Measurements from ENCODE around the gene SLC5A2. TPM values are rescaled to one million over a fixed set of nuclear protein-coding genes. Genes with fewer than 3 reads are reported as not detected.
"Not testable (repeated sequence)": the region's sequence is repeated elsewhere in the genome, so short reads cannot be mapped to it uniquely, and the experiment has no call there.

Gene SLC5A2
- not detected in 2 replicates for total RNA-seq

- DNase-seq (ENCODE audit: low read depth in 2 of 2) = no peak
Observed at GRCh38 chr16:31483081-31483480, at the start of gene SLC5A2. Gene SLC5A2 (plus strand): TSS chr16:31483123. CDS start chr16:31483137, 14 bp downstream.

- DNase-seq (ENCODE audit: low read depth in 2 of 2) = no peak
Observed at GRCh38 chr16:31435341-31436220, 47.3 kb upstream of the SLC5A2 start.

GRCh38 chr16:31436221-31437045 lies 46.5 kb upstream of the SLC5A2 start:
- DNase-seq (ENCODE audit: low read depth in 2 of 2) = no peak

- DNase-seq (ENCODE audit: low read depth in 2 of 2) = no peak
Observed at GRCh38 chr16:31438414-31438813, 44.5 kb upstream of the SLC5A2 start.

GRCh38 chr16:31439023-31439422 lies 43.9 kb upstream of the SLC5A2 start:
- not testable (repeated sequence) for DNase-seq (ENCODE audit: low read depth in 2 of 2)

- no peak for DNase-seq (ENCODE audit: low read depth in 2 of 2)
Observed at GRCh38 chr16:31439519-31439918, 43.4 kb upstream of the SLC5A2 start.

- DNase-seq (ENCODE audit: low read depth in 2 of 2) = peak in 1 of 2 donors; percentile 21
Observed at GRCh38 chr16:31440516-31441184, 42.3 kb upstream of the SLC5A2 start.

- DNase-seq (ENCODE audit: low read depth in 2 of 2) = no peak
Observed at GRCh38 chr16:31441956-31442355, 41.0 kb upstream of the SLC5A2 start.

GRCh38 chr16:31445931-31446330 lies 37.0 kb upstream of the SLC5A2 start:
- DNase-seq (ENCODE audit: low read depth in 2 of 2) = not testable (repeated sequence)

- no peak for DNase-seq (ENCODE audit: low read depth in 2 of 2)
Observed at GRCh38 chr16:31451201-31451600, 31.7 kb upstream of the SLC5A2 start.

- DNase-seq (ENCODE audit: low read depth in 2 of 2) = peak; percentile 59 to 65
Observed at GRCh38 chr16:31451681-31452351, 31.1 kb upstream of the SLC5A2 start.

- DNase-seq (ENCODE audit: low read depth in 2 of 2) = peak in 1 of 2 donors; percentile 81
Observed at GRCh38 chr16:31452631-31453106, 30.3 kb upstream of the SLC5A2 start.

- DNase-seq (ENCODE audit: low read depth in 2 of 2) = no peak
Observed at GRCh38 chr16:31453255-31454204, 29.4 kb upstream of the SLC5A2 start.

- peak in 1 of 2 donors; percentile 65 for DNase-seq (ENCODE audit: low read depth in 2 of 2)
Observed at GRCh38 chr16:31455601-31456314, 27.2 kb upstream of the SLC5A2 start.

- no peak for DNase-seq (ENCODE audit: low read depth in 2 of 2)
Observed at GRCh38 chr16:31456988-31457360, 25.9 kb upstream of the SLC5A2 start.

- peak; percentile 60 to 62 for DNase-seq (ENCODE audit: low read depth in 2 of 2)
Observed at GRCh38 chr16:31458073-31458843, 24.7 kb upstream of the SLC5A2 start.

- peak; percentile 99 for DNase-seq (ENCODE audit: low read depth in 2 of 2)
Observed at GRCh38 chr16:31458844-31459686, 23.9 kb upstream of the SLC5A2 start, which contains the start of gene ARMC5. Gene ARMC5 (plus strand): TSS chr16:31459501. CDS start chr16:31459525, 24 bp downstream.
